Measurements from ENCODE around the gene NCOA1. TPM values are rescaled to one million over a fixed set of nuclear protein-coding genes. Genes with fewer than 3 reads are reported as not detected.

The NCOA1 gene
- total and polyA plus RNA-seq, 8 donors = 6.2 to 27.0 (median 17.3) TPM

DNA sequence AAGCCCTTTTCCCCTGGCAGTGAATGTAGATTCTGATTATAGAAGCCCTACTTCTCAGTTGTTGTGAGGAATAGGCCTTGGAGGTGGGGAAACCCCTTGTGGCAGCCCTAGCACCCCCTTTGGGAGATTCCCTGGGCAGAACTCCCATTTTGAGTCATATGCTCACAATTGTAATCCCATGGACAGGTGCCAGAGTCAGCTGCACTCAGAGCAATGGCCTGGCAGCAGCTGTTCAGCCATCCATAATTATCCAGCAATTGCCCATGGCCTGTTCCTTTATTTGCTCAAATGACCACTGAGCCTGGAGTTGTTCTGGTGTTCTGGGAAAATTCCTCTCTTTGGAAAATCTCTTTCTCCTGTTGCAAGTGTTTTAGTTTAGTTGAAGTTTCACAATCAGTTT, 230.4 kb downstream of the NCOA1 start:
- Histone ChIP-seq H3K4me1 (peaks cover 0 to 10% (median 0%) of the 10 kb centered on the region in 3 donors), H3K4me3 (no peak overlapping the region), H3K27me3 (no peaks in the 10 kb centered on the region), H3K27ac (peak overlapping the region in 1 of 4 donors; percentile 30), H3K36me3 (peaks cover 0 to 3% (median 0%) of the 10 kb centered on the region in 3 donors), H3K9me3 (no peaks in the 10 kb centered on the region)
- ATAC-seq (peak; percentile 80 to 97 (median 94)), FAIRE-seq (no peak), DNase-seq (peak in 4 of 6 donors; percentile 52 to 84 (median 68))
- TF ChIP-seq CTCF (IDR thresholded peaks at IDR 0.05) = no peak
- intact Hi-C loops (cut with DNase I) = no loop called here

- Histone ChIP-seq H3K27me3 (no peaks in the 10 kb centered on the region), H3K4me3 (no peak overlapping the region), H3K9me3 (no peaks in the 10 kb centered on the region), H3K27ac (peak overlapping the region in 1 of 4 donors; percentile 30), H3K4me1 (peaks cover 0 to 10% (median 0%) of the 10 kb centered on the region in 3 donors), H3K36me3 (peaks cover 0 to 3% (median 0%) of the 10 kb centered on the region in 3 donors)
- DNase-seq = no peak
- TF ChIP-seq CTCF (IDR thresholded peaks at IDR 0.05) = no peak
- no peak for FAIRE-seq
- ATAC-seq = no peak
- WGBS, 2 donors = 92 to 94% methylated on average over 3 of the region's 3 CpGs
- intact Hi-C loops (cut with DNase I) = no loop called here
Measured at GRCh38 chr2:24722141-24722790, 231.2 kb downstream of the NCOA1 start.

- H3K27ac ChIP-seq = no peak overlapping the region
- H3K9me3 ChIP-seq = no peaks in the 10 kb centered on the region
- no peaks in the 10 kb centered on the region for H3K27me3 ChIP-seq
- H3K4me3 ChIP-seq = no peak overlapping the region
- WGBS, 2 donors = 70 to 86% methylated on average over 1 of the region's 1 CpG
- intact Hi-C loops (cut with DNase I) = no loop called here
- DNase-seq = no peak
- peaks cover 0 to 10% (median 0%) of the 10 kb centered on the region in 3 donors for H3K4me1 ChIP-seq
- TF ChIP-seq CTCF (IDR thresholded peaks at IDR 0.05) = no peak
- peaks cover 0 to 3% (median 0%) of the 10 kb centered on the region in 3 donors for H3K36me3 ChIP-seq
- FAIRE-seq = no peak
- ATAC-seq = no peak
Measured at GRCh38 chr2:24723191-24723590, 232.1 kb downstream of the NCOA1 start.

DNA sequence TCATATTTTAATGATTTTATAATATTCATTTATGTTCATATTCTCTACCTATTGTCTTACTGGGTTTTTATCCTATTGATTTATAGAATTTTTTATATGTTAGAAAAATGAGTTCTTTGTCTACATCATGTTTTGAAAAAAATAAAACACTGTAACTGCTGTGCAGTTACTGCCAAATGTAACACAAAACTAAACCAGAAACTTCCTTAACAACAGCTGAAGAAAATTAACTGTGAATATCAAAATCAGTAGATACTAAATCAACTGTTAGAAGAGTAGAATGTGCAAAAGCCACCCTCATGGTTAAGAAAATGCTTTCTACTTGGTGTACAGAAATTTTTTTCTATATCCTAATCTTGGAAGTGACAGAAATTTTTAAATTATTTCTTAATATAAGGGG, 232.6 kb downstream of the NCOA1 start:
- Histone ChIP-seq H3K4me3 (no peak overlapping the region), H3K36me3 (peaks cover 0 to 4% (median 0%) of the 10 kb centered on the region in 3 donors), H3K4me1 (peaks cover 0 to 10% (median 0%) of the 10 kb centered on the region in 3 donors), H3K27me3 (no peaks in the 10 kb centered on the region), H3K9me3 (no peaks in the 10 kb centered on the region), H3K27ac (no peak overlapping the region)
- intact Hi-C loops (cut with DNase I) = no loop called here
- DNase-seq (no peak), ATAC-seq (no peak), FAIRE-seq (peak; percentile 5)
- no peak for TF ChIP-seq CTCF (IDR thresholded peaks at IDR 0.05)

DNA sequence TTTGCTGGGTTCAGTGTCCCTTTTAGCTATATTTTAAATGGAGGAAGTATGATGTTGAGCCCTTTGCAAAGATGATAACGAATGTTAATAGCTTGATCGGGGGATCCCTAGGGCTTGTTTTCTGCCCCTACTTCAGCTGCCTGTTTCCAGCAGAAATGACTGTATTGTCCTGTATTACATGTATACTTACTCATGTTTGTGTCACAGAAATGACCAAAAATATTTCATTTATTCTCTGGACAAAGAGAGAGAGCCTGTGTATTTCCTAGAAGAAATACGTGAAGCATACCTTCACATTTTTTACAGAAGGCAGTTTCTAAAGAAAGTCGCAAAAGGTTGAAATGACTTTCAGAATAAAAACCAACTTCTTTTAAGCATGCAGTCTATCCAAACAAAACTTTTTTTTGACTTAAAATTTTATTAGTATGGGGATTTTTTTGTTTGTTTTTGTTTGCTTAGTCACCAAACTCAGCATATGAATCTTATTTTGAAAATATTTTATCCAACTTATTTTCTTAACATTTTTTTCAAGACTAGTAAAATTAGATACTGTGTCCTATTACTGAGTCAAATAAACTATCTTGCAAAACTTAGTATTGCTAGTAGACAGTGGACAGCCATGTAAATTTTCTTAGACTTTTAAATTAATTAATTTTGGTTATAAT, 233.2 kb downstream of the NCOA1 start:
- Histone ChIP-seq H3K27ac (no peak overlapping the region), H3K4me1 (peaks cover 0 to 10% (median 0%) of the 10 kb centered on the region in 3 donors), H3K9me3 (no peaks in the 10 kb centered on the region), H3K27me3 (no peaks in the 10 kb centered on the region), H3K4me3 (no peak overlapping the region), H3K36me3 (peaks cover 0 to 8% (median 0%) of the 10 kb centered on the region in 3 donors)
- 93 to 98% methylated on average over 4 of the region's 4 CpGs for WGBS, 2 donors
- no peak for TF ChIP-seq CTCF (IDR thresholded peaks at IDR 0.05)
- FAIRE-seq (peak; percentile 78), DNase-seq (no peak), ATAC-seq (no peak)
- intact Hi-C loops (cut with DNase I) = no loop called here

Data from pancreas (tissue), 10 donors.